HG02571 (cell line): Measurements from ENCODE around the gene RPL18A.
"Not testable (repeated sequence)": the region's sequence is repeated elsewhere in the genome, so short reads cannot be mapped to it uniquely, and the experiment has no call there.

Experiments
- ATAC-seq: cut with Tn5 transposase; IDR thresholded peaks from one replicate; pipeline ENCODE4 v1.9.1; 2021; ENCODE audit warnings: mild to moderate bottlenecking, moderate library complexity; ENCODE audit not compliant: unreplicated experiment

The RPL18A gene

GRCh38 chr19:17866312-17866963 lies 6.7 kb downstream of the RPL18A start:
- no peak for ATAC-seq

GRCh38 chr19:17866964-17867486 lies 7.3 kb downstream of the RPL18A start:
- ATAC-seq = no peak

- no peak for ATAC-seq
These were observed 9.0 kb downstream of the RPL18A start for GRCh38 chr19:17868669-17869068.

- ATAC-seq = no peak
These were observed 9.5 kb downstream of the RPL18A start for GRCh38 chr19:17869114-17869608.

GRCh38 chr19:17871032-17871877 lies 11.5 kb downstream of the RPL18A start:
- no peak for ATAC-seq

GRCh38 chr19:17871878-17872250 lies 12.2 kb downstream of the RPL18A start, which contains the start of gene SLC5A5:
SLC5A5 (plus strand) TSS chr19:17871945; CDS start chr19:17872320, 375 bp downstream.
- no peak for ATAC-seq

GRCh38 chr19:17872251-17873001 lies 12.7 kb downstream of the RPL18A start:
- ATAC-seq = no peak

- no peak for ATAC-seq
These were observed 14.4 kb downstream of the RPL18A start for GRCh38 chr19:17873786-17874757.

- ATAC-seq = no peak
These were observed 15.0 kb downstream of the RPL18A start for GRCh38 chr19:17874758-17875135.

- no peak for ATAC-seq
These were observed 18.0 kb downstream of the RPL18A start for GRCh38 chr19:17877696-17878095.

- no peak for ATAC-seq
These were observed 19.8 kb downstream of the RPL18A start for GRCh38 chr19:17879466-17879865.

- ATAC-seq = no peak
These were observed 22.0 kb downstream of the RPL18A start for GRCh38 chr19:17881701-17882100.

GRCh38 chr19:17883627-17884410 lies 24.1 kb downstream of the RPL18A start:
- no peak for ATAC-seq

- no peak for ATAC-seq
These were observed 26.8 kb downstream of the RPL18A start for GRCh38 chr19:17886515-17886914.

- ATAC-seq = not testable (repeated sequence)
These were observed 27.5 kb downstream of the RPL18A start for GRCh38 chr19:17887221-17887620.

- ATAC-seq = no peak
These were observed 28.6 kb downstream of the RPL18A start for GRCh38 chr19:17888260-17888659.

- no peak for ATAC-seq
These were observed 30.0 kb downstream of the RPL18A start for GRCh38 chr19:17889609-17890214.

- ATAC-seq = no peak
These were observed 34.1 kb downstream of the RPL18A start for GRCh38 chr19:17893766-17894165.

GRCh38 chr19:17902701-17903100 lies 43.0 kb downstream of the RPL18A start:
- no peak for ATAC-seq
